ENCODE data around the gene TNIP3.

Gene TNIP3

GRCh38 chr4:121145430-121145829 is 18.7 kb downstream of the TNIP3 start:
- TF ChIP-seq REST (IDR thresholded peaks at IDR 0.05; ENCODE audit: insufficient read depth in 1 of 2, low read depth in 2 of 2, low read length in 2 of 2) (no peak), TAF1 (IDR thresholded peaks at IDR 0.05; ENCODE audit: borderline replicate concordance, insufficient read depth, low read length) (no peak), POLR2AphosphoS5 (IDR thresholded peaks at IDR 0.05; ENCODE audit: low read depth, low read length) (no peak), SIN3A (IDR thresholded peaks at IDR 0.05; ENCODE audit: borderline replicate concordance, insufficient read depth, low read length) (no peak), FOXP2 (optimal IDR thresholded peaks at IDR 0.05; ENCODE audit: borderline replicate concordance, extremely low read depth, extremely low read length, insufficient read depth) (no peak)

GRCh38 chr4:121144021-121144420 is 20.1 kb downstream of the TNIP3 start:
- TF ChIP-seq FOXP2 (optimal IDR thresholded peaks at IDR 0.05; ENCODE audit: borderline replicate concordance, extremely low read depth, extremely low read length, insufficient read depth) (no peak), SIN3A (IDR thresholded peaks at IDR 0.05; ENCODE audit: borderline replicate concordance, insufficient read depth, low read length) (no peak), TAF1 (IDR thresholded peaks at IDR 0.05; ENCODE audit: borderline replicate concordance, insufficient read depth, low read length) (no peak), POLR2AphosphoS5 (IDR thresholded peaks at IDR 0.05; ENCODE audit: low read depth, low read length) (no peak), REST (IDR thresholded peaks at IDR 0.05; ENCODE audit: insufficient read depth in 1 of 2, low read depth in 2 of 2, low read length in 2 of 2) (no peak)

- TF ChIP-seq SIN3A (IDR thresholded peaks at IDR 0.05; ENCODE audit: borderline replicate concordance, insufficient read depth, low read length) (no peak), TAF1 (IDR thresholded peaks at IDR 0.05; ENCODE audit: borderline replicate concordance, insufficient read depth, low read length) (no peak), POLR2AphosphoS5 (IDR thresholded peaks at IDR 0.05; ENCODE audit: low read depth, low read length) (no peak), REST (IDR thresholded peaks at IDR 0.05; ENCODE audit: insufficient read depth in 1 of 2, low read depth in 2 of 2, low read length in 2 of 2) (no peak), FOXP2 (optimal IDR thresholded peaks at IDR 0.05; ENCODE audit: borderline replicate concordance, extremely low read depth, extremely low read length, insufficient read depth) (no peak)
These were observed 21.0 kb downstream of the TNIP3 start for GRCh38 chr4:121143131-121143530.

GRCh38 chr4:121140716-121141460 is 23.2 kb downstream of the TNIP3 start:
- TF ChIP-seq REST (IDR thresholded peaks at IDR 0.05; ENCODE audit: insufficient read depth in 1 of 2, low read depth in 2 of 2, low read length in 2 of 2) (no peak), TAF1 (IDR thresholded peaks at IDR 0.05; ENCODE audit: borderline replicate concordance, insufficient read depth, low read length) (no peak), SIN3A (IDR thresholded peaks at IDR 0.05; ENCODE audit: borderline replicate concordance, insufficient read depth, low read length) (no peak), FOXP2 (optimal IDR thresholded peaks at IDR 0.05; ENCODE audit: borderline replicate concordance, extremely low read depth, extremely low read length, insufficient read depth) (no peak), POLR2AphosphoS5 (IDR thresholded peaks at IDR 0.05; ENCODE audit: low read depth, low read length) (no peak)

All from PFSK-1 (cell line).